C4-2B (cell line): ENCODE data around the gene CTNNA2.

Experiments used
- ZFX ChIP-seq: fragments of 450-650 bp; IDR thresholded peaks from 2 replicates; pipeline ENCODE4 v1.6.1; 2017
- TF ChIP-seq, protein P1 (sequence below): fragments of 450-650 bp; conservative IDR thresholded peaks from 2 replicates; pipeline ENCODE4 v1.5.1; 2017; ENCODE audit warnings: mild to moderate bottlenecking

DNA sequence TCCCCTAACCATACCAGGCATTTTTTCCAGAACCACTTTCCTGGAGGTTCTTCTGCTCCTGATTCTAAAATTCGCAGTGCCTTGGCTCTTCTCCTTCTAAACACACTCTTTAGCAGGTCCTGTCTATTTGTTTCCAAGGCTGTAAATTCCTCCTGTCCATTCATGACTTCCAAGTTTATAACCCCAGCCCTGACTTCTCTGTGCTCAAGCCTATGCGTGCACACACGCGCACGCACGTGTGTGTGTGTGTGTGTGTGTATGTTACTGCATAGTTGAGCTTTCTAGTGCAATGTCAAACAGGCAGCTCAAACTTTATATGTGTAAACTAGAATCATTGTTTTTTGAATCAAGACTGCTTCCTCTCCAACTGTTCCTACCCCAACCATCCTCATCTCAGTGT, 454.0 kb downstream of the CTNNA2 start:
- TF ChIP-seq, protein P1, sequence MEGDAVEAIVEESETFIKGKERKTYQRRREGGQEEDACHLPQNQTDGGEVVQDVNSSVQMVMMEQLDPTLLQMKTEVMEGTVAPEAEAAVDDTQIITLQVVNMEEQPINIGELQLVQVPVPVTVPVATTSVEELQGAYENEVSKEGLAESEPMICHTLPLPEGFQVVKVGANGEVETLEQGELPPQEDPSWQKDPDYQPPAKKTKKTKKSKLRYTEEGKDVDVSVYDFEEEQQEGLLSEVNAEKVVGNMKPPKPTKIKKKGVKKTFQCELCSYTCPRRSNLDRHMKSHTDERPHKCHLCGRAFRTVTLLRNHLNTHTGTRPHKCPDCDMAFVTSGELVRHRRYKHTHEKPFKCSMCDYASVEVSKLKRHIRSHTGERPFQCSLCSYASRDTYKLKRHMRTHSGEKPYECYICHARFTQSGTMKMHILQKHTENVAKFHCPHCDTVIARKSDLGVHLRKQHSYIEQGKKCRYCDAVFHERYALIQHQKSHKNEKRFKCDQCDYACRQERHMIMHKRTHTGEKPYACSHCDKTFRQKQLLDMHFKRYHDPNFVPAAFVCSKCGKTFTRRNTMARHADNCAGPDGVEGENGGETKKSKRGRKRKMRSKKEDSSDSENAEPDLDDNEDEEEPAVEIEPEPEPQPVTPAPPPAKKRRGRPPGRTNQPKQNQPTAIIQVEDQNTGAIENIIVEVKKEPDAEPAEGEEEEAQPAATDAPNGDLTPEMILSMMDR: no peak
- TF ChIP-seq ZFX: no peak
